HG03575 (cell line): Measurements from ENCODE around the gene INPP5K.
"Not testable (repeated sequence)": the region's sequence is repeated elsewhere in the genome, so short reads cannot be mapped to it uniquely, and the experiment has no call there.

ENCODE experiments used
- ATAC-seq: cut with Tn5 transposase; IDR thresholded peaks from one replicate; pipeline ENCODE4 v1.9.1; 2021; ENCODE audit not compliant: unreplicated experiment, insufficient number of reproducible peaks, low FRiP score; ENCODE audit errors: extremely low read depth

INPP5K gene

GRCh38 chr17:1511756-1512321, 4.6 kb downstream of the INPP5K start:
- no peak for ATAC-seq

GRCh38 chr17:1511290-1511689, 5.1 kb downstream of the INPP5K start:
- no peak for ATAC-seq

GRCh38 chr17:1509290-1509881, 7.0 kb downstream of the INPP5K start:
- ATAC-seq, result no peak

- ATAC-seq, result not testable (repeated sequence)
These were observed 7.7 kb downstream of the INPP5K start for GRCh38 chr17:1508709-1509108.

- no peak for ATAC-seq
These were observed 9.7 kb downstream of the INPP5K start for GRCh38 chr17:1506649-1507267.

- no peak for ATAC-seq
These were observed 10.8 kb downstream of the INPP5K start for GRCh38 chr17:1505586-1505985.

- no peak for ATAC-seq
These were observed 11.5 kb downstream of the INPP5K start for GRCh38 chr17:1504866-1505265.

GRCh38 chr17:1503699-1504098, 12.7 kb downstream of the INPP5K start:
- no peak for ATAC-seq

- no peak for ATAC-seq
These were observed 17.5 kb downstream of the INPP5K start for GRCh38 chr17:1498869-1499268.

- ATAC-seq, result no peak
These were observed 18.2 kb downstream of the INPP5K start for GRCh38 chr17:1498233-1498632.

GRCh38 chr17:1497831-1498230, 18.6 kb downstream of the INPP5K start:
- no peak for ATAC-seq

GRCh38 chr17:1496869-1497268, 19.5 kb downstream of the INPP5K start:
- no peak for ATAC-seq

- no peak for ATAC-seq
These were observed 21.0 kb downstream of the INPP5K start for GRCh38 chr17:1495265-1495989.

GRCh38 chr17:1494736-1495253, 21.6 kb downstream of the INPP5K start:
- ATAC-seq, result no peak

- ATAC-seq, result no peak
These were observed 22.2 kb downstream of the INPP5K start for GRCh38 chr17:1494203-1494602.

GRCh38 chr17:1493291-1493980, 23.0 kb downstream of the INPP5K start:
- ATAC-seq, result no peak

- ATAC-seq, result no peak
These were observed 23.9 kb downstream of the INPP5K start, which contains the start of gene MYO1C for GRCh38 chr17:1492249-1493206. Gene MYO1C, minus strand, starts transcription at chr17:1492686. Its CDS starts 199 bp downstream, at chr17:1492487.
